Thymus (tissue), 11 donors: ENCODE results near the gene SERPINA4. TPM values are rescaled to one million over a fixed set of nuclear protein-coding genes. Genes with fewer than 3 reads are reported as not detected.

Experiments used
- DNase-seq, 9 donors: peaks; one replicate each; pipeline ENCODE4 v3.0.0-alpha.2; 2013; ENCODE audit warnings: low spot score in 9 of 9, low read depth in 6 of 9, missing footprints in 1 of 9
- H3K27ac ChIP-seq, 2 donors: one replicate each; pipeline ENCODE4 v1.5.1; 2013; ENCODE audit warnings: control low read depth in 1 of 2, low read depth in 1 of 2, low read length in 1 of 2, mild to moderate bottlenecking in 1 of 2, moderate library complexity in 1 of 2
- H3K27me3 ChIP-seq, 2 donors: one replicate each; pipeline ENCODE4 v1.5.1; 2013; ENCODE audit warnings: low read length in 1 of 2; ENCODE audit not compliant: control insufficient read depth in 2 of 2, insufficient read depth in 1 of 2
- H3K36me3 ChIP-seq, 2 donors: one replicate each; pipeline ENCODE4 v1.5.1; 2013; ENCODE audit warnings: low read length in 1 of 2, mild to moderate bottlenecking in 1 of 2, moderate library complexity in 1 of 2; ENCODE audit not compliant: control insufficient read depth in 2 of 2, insufficient read depth in 2 of 2
- H3K4me1 ChIP-seq, 2 donors: one replicate each; pipeline ENCODE4 v1.5.1; 2013; ENCODE audit warnings: low read length in 2 of 2; ENCODE audit not compliant: control insufficient read depth in 2 of 2, insufficient read depth in 2 of 2
- H3K4me3 ChIP-seq, 2 donors: one replicate each; pipeline ENCODE4 v1.5.1; 2013; ENCODE audit warnings: low read length in 2 of 2, control low read depth in 1 of 2, mild to moderate bottlenecking in 1 of 2
- H3K9me3 ChIP-seq, 2 donors: one replicate each; pipeline ENCODE4 v1.5.1; 2013; ENCODE audit warnings: low read length in 1 of 2, mild to moderate bottlenecking in 1 of 2; ENCODE audit not compliant: control insufficient read depth in 2 of 2, insufficient read depth in 1 of 2
- WGBS: extraction: QIAGEN DNeasy Blood & Tissue Kit; methylation state at CpG from one replicate; pipeline ENCODE4 v1.1.7; 2013; 5-methylcytosine and 5-hydroxymethylcytosine counted together
- polyA plus RNA-seq: library from polyadenylated mRNA; stranded (reverse); fragments of 200-250 nt; gene quantifications from one replicate; pipeline ENCODE4 v1.2.3, GENCODE V29; 2013
- total RNA-seq: library from RNA; stranded (reverse); fragments of 120-200 nt; gene quantifications from one replicate; pipeline ENCODE4 v1.2.4, GENCODE V29; 2013
- donor health status: healthy.

The SERPINA4 gene
- total and polyA plus RNA-seq, 2 donors: 0.41 to 0.52 TPM

GRCh38 chr14:94593376-94593748 is 32.1 kb downstream of the SERPINA4 start:
- no peak for DNase-seq
- no peaks in the 10 kb centered on the region for H3K27me3 ChIP-seq
- H3K4me3 ChIP-seq: no peak overlapping the region
- no peak overlapping the region for H3K27ac ChIP-seq
- H3K9me3 ChIP-seq: no peaks in the 10 kb centered on the region
- H3K36me3 ChIP-seq: no peaks in the 10 kb centered on the region
- H3K4me1 ChIP-seq: no peaks in the 10 kb centered on the region
- WGBS: 77% methylated on average over 3 of the region's 3 CpGs

GRCh38 chr14:94593749-94594431 is 32.6 kb downstream of the SERPINA4 start:
- H3K9me3 ChIP-seq: no peaks in the 10 kb centered on the region
- H3K27me3 ChIP-seq: no peaks in the 10 kb centered on the region
- WGBS: 86% methylated on average over 4 of the region's 4 CpGs
- peaks cover 0 to 4% of the 10 kb centered on the region in 2 donors for H3K4me1 ChIP-seq
- DNase-seq: no peak
- H3K4me3 ChIP-seq: no peak overlapping the region
- H3K27ac ChIP-seq: no peak overlapping the region
- H3K36me3 ChIP-seq: no peaks in the 10 kb centered on the region

- no peaks in the 10 kb centered on the region for H3K9me3 ChIP-seq
- no peaks in the 10 kb centered on the region for H3K36me3 ChIP-seq
- H3K27me3 ChIP-seq: no peaks in the 10 kb centered on the region
- H3K4me3 ChIP-seq: no peak overlapping the region
- 95% methylated on average over 7 of the region's 7 CpGs for WGBS
- H3K4me1 ChIP-seq: peaks cover 0 to 7% of the 10 kb centered on the region in 2 donors
- no peak for DNase-seq
- H3K27ac ChIP-seq: no peak overlapping the region
These were observed 33.2 kb downstream of the SERPINA4 start for GRCh38 chr14:94594441-94594840.

- Histone ChIP-seq H3K27ac (no peak overlapping the region), H3K36me3 (no peaks in the 10 kb centered on the region), H3K4me1 (peaks cover 0 to 10% of the 10 kb centered on the region in 2 donors), H3K9me3 (no peaks in the 10 kb centered on the region), H3K27me3 (no peaks in the 10 kb centered on the region), H3K4me3 (no peak overlapping the region)
- 70% methylated on average over 2 of the region's 2 CpGs for whole genome bisulfite sequencing
- DNase-seq: no peak
These were observed 34.7 kb downstream of the SERPINA4 start for GRCh38 chr14:94595912-94596311.

- peaks cover 0 to 10% of the 10 kb centered on the region in 2 donors for H3K4me1 ChIP-seq
- 89% methylated on average over 9 of the region's 9 CpGs for WGBS
- no peak overlapping the region for H3K27ac ChIP-seq
- H3K27me3 ChIP-seq: no peaks in the 10 kb centered on the region
- no peak overlapping the region for H3K4me3 ChIP-seq
- no peaks in the 10 kb centered on the region for H3K36me3 ChIP-seq
- H3K9me3 ChIP-seq: no peaks in the 10 kb centered on the region
- DNase-seq: no peak
These were observed 35.1 kb downstream of the SERPINA4 start for GRCh38 chr14:94596361-94596760.

GRCh38 chr14:94597788-94598187 is 36.5 kb downstream of the SERPINA4 start:
- Histone ChIP-seq H3K9me3 (no peaks in the 10 kb centered on the region), H3K4me3 (no peak overlapping the region), H3K27ac (no peak overlapping the region), H3K36me3 (no peaks in the 10 kb centered on the region), H3K27me3 (no peaks in the 10 kb centered on the region), H3K4me1 (peaks cover 0 to 10% of the 10 kb centered on the region in 2 donors)
- DNase-seq: no peak
- WGBS: 93% methylated on average over 5 of the region's 5 CpGs

- Histone ChIP-seq H3K4me1 (peaks cover 0 to 10% of the 10 kb centered on the region in 2 donors), H3K27ac (peak overlapping the region in 1 of 2 donors; percentile 53)
These were observed 37.2 kb downstream of the SERPINA4 start for GRCh38 chr14:94598506-94598815.

GRCh38 chr14:94598816-94599655 is 37.8 kb downstream of the SERPINA4 start:
- Histone ChIP-seq H3K9me3 (no peaks in the 10 kb centered on the region), H3K4me1 (peaks cover 0 to 10% of the 10 kb centered on the region in 2 donors), H3K4me3 (no peak overlapping the region), H3K27ac (peak overlapping the region in 1 of 2 donors; percentile 53), H3K27me3 (no peaks in the 10 kb centered on the region), H3K36me3 (no peaks in the 10 kb centered on the region)
- peak in 1 of 9 donors; percentile 4 for DNase-seq
- WGBS: 76% methylated on average over 11 of the region's 11 CpGs

More at GRCh38 chr14:94598506-94598815, 37.2 kb downstream of the SERPINA4 start:
- no peak for DNase-seq
- Histone ChIP-seq H3K36me3 (no peaks in the 10 kb centered on the region), H3K4me3 (no peak overlapping the region), H3K27me3 (no peaks in the 10 kb centered on the region), H3K9me3 (no peaks in the 10 kb centered on the region)
- WGBS: 88% methylated on average over 7 of the region's 7 CpGs

- peaks cover 0 to 10% of the 10 kb centered on the region in 2 donors for H3K4me1 ChIP-seq
- H3K9me3 ChIP-seq: no peaks in the 10 kb centered on the region
- 25% methylated on average over 3 of the region's 3 CpGs for WGBS
- no peaks in the 10 kb centered on the region for H3K36me3 ChIP-seq
- no peak overlapping the region for H3K4me3 ChIP-seq
- no peak overlapping the region for H3K27ac ChIP-seq
- H3K27me3 ChIP-seq: no peaks in the 10 kb centered on the region
- no peak for DNase-seq
These were observed 38.4 kb downstream of the SERPINA4 start for GRCh38 chr14:94599656-94600004.
